Neuron (in vitro differentiated cells): ENCODE measurements around the gene TBCEL.

Experiments
- H2AFZ ChIP-seq: one replicate; pipeline ENCODE4 v1.6.1; 2013; ENCODE audit warnings: low read depth, mild to moderate bottlenecking, inconsistent platforms, low read length, moderate library complexity
- H3K27me3 ChIP-seq: one replicate; pipeline ENCODE4 v1.6.1; 2013; ENCODE audit warnings: low read length; ENCODE audit not compliant: insufficient read depth
- H3K36me3 ChIP-seq: one replicate; pipeline ENCODE4 v1.6.1; 2013; ENCODE audit warnings: low read length; ENCODE audit not compliant: insufficient read depth
- H3K4me1 ChIP-seq: one replicate; pipeline ENCODE4 v1.6.1; 2013; ENCODE audit warnings: low read length; ENCODE audit not compliant: insufficient read depth
- H3K4me3 ChIP-seq: 2 replicates; pipeline ENCODE4 v1.5.1; 2013; ENCODE audit warnings: mild to moderate bottlenecking, low read length, moderate library complexity
- H3K9me3 ChIP-seq: one replicate; pipeline ENCODE4 v1.6.1; 2013; ENCODE audit warnings: low read length

The TBCEL gene

GRCh38 chr11:121129362-121130340 lies 105.7 kb downstream of the TBCEL start:
- Histone ChIP-seq H2AFZ (no peak overlapping the region), H3K4me1 (no peaks in the 10 kb centered on the region), H3K9me3 (peaks cover 7% of the 10 kb centered on the region), H3K27me3 (no peaks in the 10 kb centered on the region), H3K4me3 (no peak overlapping the region), H3K36me3 (peaks cover 4% of the 10 kb centered on the region)

- H3K4me3 ChIP-seq, result no peak overlapping the region
- H3K36me3 ChIP-seq, result peaks cover 4% of the 10 kb centered on the region
- no peaks in the 10 kb centered on the region for H3K4me1 ChIP-seq
- no peaks in the 10 kb centered on the region for H3K27me3 ChIP-seq
- H2AFZ ChIP-seq, result no peak overlapping the region
- peaks cover 7% of the 10 kb centered on the region for H3K9me3 ChIP-seq
Measured at GRCh38 chr11:121131656-121132055, 107.8 kb downstream of the TBCEL start.

- Histone ChIP-seq H3K27me3 (no peaks in the 10 kb centered on the region), H2AFZ (no peak overlapping the region), H3K9me3 (peaks cover 7% of the 10 kb centered on the region), H3K36me3 (peaks cover 4% of the 10 kb centered on the region), H3K4me1 (no peaks in the 10 kb centered on the region), H3K4me3 (no peak overlapping the region)
Measured at GRCh38 chr11:121132211-121132976, 108.5 kb downstream of the TBCEL start.

- peaks cover 1% of the 10 kb centered on the region for H3K9me3 ChIP-seq
- no peak overlapping the region for H2AFZ ChIP-seq
- no peaks in the 10 kb centered on the region for H3K27me3 ChIP-seq
- H3K4me3 ChIP-seq, result no peak overlapping the region
- no peaks in the 10 kb centered on the region for H3K4me1 ChIP-seq
- peaks cover 5% of the 10 kb centered on the region for H3K36me3 ChIP-seq
Measured at GRCh38 chr11:121134741-121135312, 110.9 kb downstream of the TBCEL start.

GRCh38 chr11:121137005-121137404 lies 113.1 kb downstream of the TBCEL start:
- Histone ChIP-seq H3K9me3 (no peaks in the 10 kb centered on the region), H3K27me3 (no peaks in the 10 kb centered on the region), H3K4me1 (no peaks in the 10 kb centered on the region), H3K4me3 (no peak overlapping the region), H2AFZ (no peak overlapping the region), H3K36me3 (peaks cover 5% of the 10 kb centered on the region)

- H3K4me1 ChIP-seq, result no peaks in the 10 kb centered on the region
- H3K36me3 ChIP-seq, result peaks cover 5% of the 10 kb centered on the region
- H3K27me3 ChIP-seq, result no peaks in the 10 kb centered on the region
- no peak overlapping the region for H2AFZ ChIP-seq
- H3K4me3 ChIP-seq, result no peak overlapping the region
- H3K9me3 ChIP-seq, result no peaks in the 10 kb centered on the region
Measured at GRCh38 chr11:121138259-121138658, 114.4 kb downstream of the TBCEL start.

- H3K4me3 ChIP-seq, result no peak overlapping the region
- peaks cover 5% of the 10 kb centered on the region for H3K36me3 ChIP-seq
- H3K27me3 ChIP-seq, result no peaks in the 10 kb centered on the region
Measured at GRCh38 chr11:121140369-121140768, 116.5 kb downstream of the TBCEL start.

More at GRCh38 chr11:121140369-121140768, 116.5 kb downstream of the TBCEL start:
- H3K9me3 ChIP-seq, result no peaks in the 10 kb centered on the region
- H2AFZ ChIP-seq, result no peak overlapping the region
- H3K4me1 ChIP-seq, result no peaks in the 10 kb centered on the region
